Neural crest cell (in vitro differentiated cells): ENCODE measurements around the gene PDE7B. TPM values are rescaled to one million over a fixed set of nuclear protein-coding genes. Genes with fewer than 3 reads are reported as not detected.

ENCODE experiments used
- DNase-seq: peaks from one replicate; pipeline ENCODE4 v3.0.0; 2021; ENCODE audit warnings: low read depth, mixed read lengths, low spot score
- H3K27ac Mint-ChIP-seq: one replicate; pipeline ENCODE4 v1.8.0; 2021; ENCODE audit warnings: mild to moderate bottlenecking, mixed read lengths; ENCODE audit not compliant: unreplicated experiment
- H3K27me3 Mint-ChIP-seq: 2 replicates; pipeline ENCODE4 v1.8.0; 2021; ENCODE audit warnings: low read depth, mild to moderate bottlenecking, mixed read lengths
- H3K36me3 Mint-ChIP-seq: 2 replicates; pipeline ENCODE4 v1.8.0; 2021; ENCODE audit warnings: low read depth, mild to moderate bottlenecking, mixed read lengths
- H3K4me1 Mint-ChIP-seq: 2 replicates; pipeline ENCODE4 v1.8.0; 2021; ENCODE audit warnings: mixed read lengths
- H3K4me3 Mint-ChIP-seq: one replicate; pipeline ENCODE4 v1.8.0; 2021; ENCODE audit warnings: mild to moderate bottlenecking, mixed read lengths
- H3K9me3 Mint-ChIP-seq: 2 replicates; pipeline ENCODE4 v1.8.0; 2021; ENCODE audit warnings: mixed read lengths
- total RNA-seq: library from RNA; stranded (reverse); gene quantifications from 2 replicates; pipeline ENCODE4 v1.2.1, GENCODE V29; 2021
- TF ChIP-seq, protein P1 (sequence below): fragments of 200-600 bp; sonication (generic); conservative IDR thresholded peaks from 2 replicates; pipeline ENCODE4 v1.5.0; 2021; ENCODE audit warnings: antibody characterized with exemption, mild to moderate bottlenecking

PDE7B gene
- total RNA-seq, 1 donor from 2014 or later, result 0.58 TPM

DNA sequence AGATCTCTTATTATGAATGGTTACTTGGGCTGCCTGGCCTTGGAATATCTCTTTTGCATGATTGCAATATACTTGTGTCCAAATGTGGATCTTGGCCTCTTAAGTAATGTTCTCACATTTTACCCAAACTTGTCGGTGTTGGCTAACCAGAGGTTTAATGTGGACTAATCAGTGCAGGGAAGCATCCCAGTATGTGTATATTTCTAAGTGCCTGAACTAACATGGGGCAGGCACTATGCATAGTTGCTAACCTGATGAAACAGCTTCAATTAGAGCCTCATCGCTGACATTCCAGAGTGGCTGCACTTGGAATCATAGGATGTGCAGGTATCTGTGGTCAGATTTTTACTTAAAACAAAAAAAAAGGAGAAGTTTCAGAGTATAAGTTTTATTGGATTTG lies 160.0 kb downstream of the PDE7B start:
- H3K4me1 Mint-ChIP-seq, result no peaks in the 10 kb centered on the region

DNA sequence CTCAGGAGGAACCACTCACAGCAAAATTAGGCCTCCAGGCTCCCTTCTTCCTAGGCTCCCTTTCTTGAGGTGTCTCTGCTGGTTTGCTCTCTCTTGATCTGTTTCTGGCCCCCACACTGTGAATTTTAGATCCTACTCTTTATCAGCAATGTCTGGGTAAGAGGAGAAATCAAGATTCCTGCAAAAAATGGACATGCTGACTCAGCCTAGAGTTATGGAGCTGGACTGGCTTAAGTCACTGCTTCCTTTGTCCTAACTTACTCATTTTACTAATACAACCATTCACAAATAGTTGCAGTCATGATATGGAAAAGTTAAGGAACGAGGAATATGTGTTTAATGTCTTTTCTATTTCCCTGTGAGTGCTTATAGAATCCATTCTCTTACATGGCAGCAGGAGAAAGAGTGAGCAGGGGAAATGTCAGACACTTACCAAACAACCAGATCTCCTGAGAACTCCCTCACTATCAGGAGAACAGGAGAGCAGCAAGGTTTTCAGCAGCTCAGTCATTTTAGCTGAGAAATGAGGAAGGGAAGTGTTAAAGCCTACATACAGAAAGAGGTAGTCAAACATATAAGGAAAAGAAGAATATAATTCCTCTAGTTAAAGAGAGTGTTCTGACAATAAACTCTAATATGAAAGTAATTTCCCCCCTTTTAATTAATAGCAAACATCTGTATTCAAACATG lies 160.8 kb downstream of the PDE7B start:
- no peak overlapping the region for H3K27ac Mint-ChIP-seq
- no peaks in the 10 kb centered on the region for H3K9me3 Mint-ChIP-seq
- DNase-seq, result no peak

More for the DNA sequence above, 160.0 kb downstream of the PDE7B start:
- Mint-ChIP-seq H3K36me3 (peaks cover 3% of the 10 kb centered on the region), H3K4me3 (no peak overlapping the region), H3K9me3 (no peaks in the 10 kb centered on the region), H3K27me3 (no peaks in the 10 kb centered on the region), H3K27ac (no peak overlapping the region)
- no peak for DNase-seq
- TF ChIP-seq, protein P1, sequence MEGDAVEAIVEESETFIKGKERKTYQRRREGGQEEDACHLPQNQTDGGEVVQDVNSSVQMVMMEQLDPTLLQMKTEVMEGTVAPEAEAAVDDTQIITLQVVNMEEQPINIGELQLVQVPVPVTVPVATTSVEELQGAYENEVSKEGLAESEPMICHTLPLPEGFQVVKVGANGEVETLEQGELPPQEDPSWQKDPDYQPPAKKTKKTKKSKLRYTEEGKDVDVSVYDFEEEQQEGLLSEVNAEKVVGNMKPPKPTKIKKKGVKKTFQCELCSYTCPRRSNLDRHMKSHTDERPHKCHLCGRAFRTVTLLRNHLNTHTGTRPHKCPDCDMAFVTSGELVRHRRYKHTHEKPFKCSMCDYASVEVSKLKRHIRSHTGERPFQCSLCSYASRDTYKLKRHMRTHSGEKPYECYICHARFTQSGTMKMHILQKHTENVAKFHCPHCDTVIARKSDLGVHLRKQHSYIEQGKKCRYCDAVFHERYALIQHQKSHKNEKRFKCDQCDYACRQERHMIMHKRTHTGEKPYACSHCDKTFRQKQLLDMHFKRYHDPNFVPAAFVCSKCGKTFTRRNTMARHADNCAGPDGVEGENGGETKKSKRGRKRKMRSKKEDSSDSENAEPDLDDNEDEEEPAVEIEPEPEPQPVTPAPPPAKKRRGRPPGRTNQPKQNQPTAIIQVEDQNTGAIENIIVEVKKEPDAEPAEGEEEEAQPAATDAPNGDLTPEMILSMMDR, result no peak

DNA sequence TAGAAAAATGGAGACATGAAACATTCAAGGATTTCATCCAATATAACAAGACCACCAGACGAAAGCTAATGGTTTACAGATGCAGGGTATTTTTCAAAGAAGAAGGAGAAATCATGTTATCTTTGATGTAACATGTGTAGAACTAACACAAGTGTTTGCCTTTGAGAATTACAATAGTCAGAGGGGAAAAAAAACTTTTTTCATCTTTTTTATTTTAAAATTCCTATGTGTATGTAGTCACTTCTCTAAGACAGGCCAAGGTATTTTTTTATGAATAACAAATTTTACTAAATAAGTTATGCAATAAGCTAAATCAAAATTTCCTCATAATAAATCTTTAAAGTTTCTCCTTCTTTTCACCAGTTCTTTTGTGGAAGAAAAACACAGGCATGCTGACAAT lies 161.4 kb downstream of the PDE7B start:
- DNase-seq, result no peak
- TF ChIP-seq, protein P1, result no peak
- Mint-ChIP-seq H3K36me3 (peaks cover 3% of the 10 kb centered on the region), H3K4me1 (no peaks in the 10 kb centered on the region), H3K27ac (no peak overlapping the region), H3K9me3 (no peaks in the 10 kb centered on the region), H3K4me3 (no peak overlapping the region), H3K27me3 (no peaks in the 10 kb centered on the region)

More for the DNA sequence above, 160.8 kb downstream of the PDE7B start:
- peaks cover 3% of the 10 kb centered on the region for H3K36me3 Mint-ChIP-seq
- no peaks in the 10 kb centered on the region for H3K4me1 Mint-ChIP-seq
- no peak overlapping the region for H3K4me3 Mint-ChIP-seq
- no peaks in the 10 kb centered on the region for H3K27me3 Mint-ChIP-seq
- TF ChIP-seq, protein P1, result no peak

DNA sequence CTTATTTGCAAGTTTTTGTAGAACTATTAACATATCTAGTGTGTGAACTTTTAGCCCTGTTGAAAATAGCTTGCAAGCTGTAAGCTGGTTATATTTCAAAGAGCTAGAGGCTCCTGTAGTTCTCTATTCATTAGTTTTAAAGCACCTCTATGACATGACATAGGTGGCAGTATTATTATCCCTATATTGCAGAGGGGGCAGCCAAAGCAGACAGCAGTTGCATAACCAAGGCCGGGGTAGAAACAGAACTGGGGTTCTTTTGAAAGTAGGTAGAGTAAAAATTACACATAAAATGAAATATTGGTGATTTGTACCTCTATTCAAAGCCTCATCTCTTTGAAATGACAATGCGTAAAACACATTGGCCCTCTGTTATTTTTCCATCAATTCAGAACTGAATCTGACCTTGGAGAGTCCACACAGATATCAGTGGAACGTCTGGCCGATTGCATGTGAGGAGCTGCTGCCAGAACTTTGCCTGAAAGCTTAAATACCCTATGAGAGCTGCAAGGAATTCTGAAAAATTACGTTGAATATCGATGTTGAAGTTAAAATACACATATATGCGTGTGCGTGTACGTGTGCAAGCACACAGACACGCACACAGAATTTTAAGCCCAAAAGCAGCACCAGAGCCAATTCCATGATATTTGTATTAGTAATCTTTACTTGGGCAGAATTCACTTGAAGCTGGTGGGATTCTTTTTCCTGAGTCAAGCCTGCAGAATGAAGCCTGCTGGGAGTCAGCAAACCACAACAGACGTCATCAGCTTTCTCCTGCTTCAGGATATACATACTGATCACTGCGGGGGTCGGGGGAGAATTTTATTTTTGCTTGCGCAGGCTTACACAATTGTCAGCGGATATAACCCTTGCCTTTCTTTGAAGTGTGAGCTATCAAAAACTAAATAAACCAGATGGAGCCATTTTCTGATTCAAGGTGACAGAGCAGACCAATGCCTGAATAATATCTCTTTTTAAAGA lies 163.2 kb downstream of the PDE7B start:
- Mint-ChIP-seq H3K36me3 (peaks cover 3% of the 10 kb centered on the region), H3K4me3 (no peak overlapping the region), H3K27me3 (no peaks in the 10 kb centered on the region), H3K4me1 (no peaks in the 10 kb centered on the region), H3K9me3 (no peaks in the 10 kb centered on the region), H3K27ac (no peak overlapping the region)
- DNase-seq, result no peak
- TF ChIP-seq, protein P1, result no peak

DNA sequence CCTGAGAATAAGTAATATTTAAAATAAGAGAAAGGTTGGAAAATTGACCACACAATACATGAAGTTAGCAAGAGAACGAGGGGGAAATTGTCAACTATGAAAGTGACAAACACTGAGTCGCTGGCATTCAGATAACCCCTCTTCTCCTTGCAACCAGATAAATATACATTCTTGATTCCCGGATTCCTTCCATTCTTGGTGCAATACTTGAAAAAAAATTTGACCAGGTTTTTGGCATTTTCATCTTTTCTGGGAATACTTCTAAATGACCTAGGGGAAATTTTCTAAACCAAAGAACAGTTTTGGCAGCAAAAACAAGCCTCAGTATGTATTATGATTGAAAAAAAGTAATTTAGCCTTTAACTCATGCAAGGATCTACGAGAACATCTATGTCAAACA lies 164.0 kb downstream of the PDE7B start:
- Mint-ChIP-seq H3K36me3 (no peaks in the 10 kb centered on the region), H3K27ac (no peak overlapping the region), H3K4me3 (no peak overlapping the region), H3K9me3 (no peaks in the 10 kb centered on the region), H3K4me1 (no peaks in the 10 kb centered on the region), H3K27me3 (no peaks in the 10 kb centered on the region)
- DNase-seq, result no peak
- TF ChIP-seq, protein P1, result no peak
